Measurements from ENCODE around the gene DNM1. TPM values are rescaled to one million over a fixed set of nuclear protein-coding genes. Genes with fewer than 3 reads are reported as not detected.

Gene DNM1
- total RNA-seq, 2 experiments from 2014 or later: 0.35 to 1.8 TPM

DNA sequence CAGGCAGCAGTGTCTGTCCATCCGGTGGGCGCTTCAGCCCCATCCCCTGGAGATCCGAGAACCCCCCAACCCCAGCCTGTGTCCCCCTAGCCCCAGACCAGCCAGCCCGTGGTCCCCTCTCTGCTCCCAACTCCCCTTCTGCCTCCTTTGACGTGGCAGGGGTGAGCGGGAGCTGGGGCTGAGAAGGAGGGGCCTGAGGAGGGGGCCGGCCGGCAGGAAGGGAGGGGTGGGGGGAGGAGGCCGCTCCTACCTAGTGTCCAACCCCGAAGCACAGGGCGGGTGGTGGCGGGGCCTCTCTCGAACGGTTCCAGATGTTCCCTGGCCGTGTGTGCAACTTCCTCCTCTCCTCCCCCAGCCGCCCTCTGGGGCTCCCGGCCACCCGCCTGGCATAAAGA is 41.7 kb downstream of the DNM1 start:
- CTCF ChIA-PET (ENCODE audit: unreplicated experiment): interaction anchor here (0.7 kb wide), 1 partner anchor 50 kb away, joined by 12 read pairs; no protein-coding TSS in a partner anchor
- H3K4me1 ChIP-seq (ENCODE audit: insufficient read depth, low read length, poor library complexity, severe bottlenecking): peaks cover 19% of the 10 kb centered on the region
- intact Hi-C loops (cut with micrococcal nuclease; ENCODE audit: unreplicated experiment): no loop called here
- H3K9me3 ChIP-seq (ENCODE audit: low read length): no peaks in the 10 kb centered on the region
- no peaks in the 10 kb centered on the region for H3K79me2 ChIP-seq (ENCODE audit: insufficient read depth, low read depth, low read length)
- no peak for TF ChIP-seq EZH2phosphoT487 (IDR thresholded peaks at IDR 0.05; ENCODE audit: borderline replicate concordance, low read depth, low read length)
- TF ChIP-seq, protein P1, sequence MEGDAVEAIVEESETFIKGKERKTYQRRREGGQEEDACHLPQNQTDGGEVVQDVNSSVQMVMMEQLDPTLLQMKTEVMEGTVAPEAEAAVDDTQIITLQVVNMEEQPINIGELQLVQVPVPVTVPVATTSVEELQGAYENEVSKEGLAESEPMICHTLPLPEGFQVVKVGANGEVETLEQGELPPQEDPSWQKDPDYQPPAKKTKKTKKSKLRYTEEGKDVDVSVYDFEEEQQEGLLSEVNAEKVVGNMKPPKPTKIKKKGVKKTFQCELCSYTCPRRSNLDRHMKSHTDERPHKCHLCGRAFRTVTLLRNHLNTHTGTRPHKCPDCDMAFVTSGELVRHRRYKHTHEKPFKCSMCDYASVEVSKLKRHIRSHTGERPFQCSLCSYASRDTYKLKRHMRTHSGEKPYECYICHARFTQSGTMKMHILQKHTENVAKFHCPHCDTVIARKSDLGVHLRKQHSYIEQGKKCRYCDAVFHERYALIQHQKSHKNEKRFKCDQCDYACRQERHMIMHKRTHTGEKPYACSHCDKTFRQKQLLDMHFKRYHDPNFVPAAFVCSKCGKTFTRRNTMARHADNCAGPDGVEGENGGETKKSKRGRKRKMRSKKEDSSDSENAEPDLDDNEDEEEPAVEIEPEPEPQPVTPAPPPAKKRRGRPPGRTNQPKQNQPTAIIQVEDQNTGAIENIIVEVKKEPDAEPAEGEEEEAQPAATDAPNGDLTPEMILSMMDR (conservative IDR thresholded peaks at IDR 0.05; ENCODE audit: low read length): no peak
- no peaks in the 10 kb centered on the region for H3K9me2 ChIP-seq (ENCODE audit: insufficient read depth, low read length)
- BruUV-seq (replicated peaks): no TSS peak
- H2AFZ ChIP-seq (ENCODE audit: low read length): no peak overlapping the region
- no peak overlapping the region for H3K27ac ChIP-seq (ENCODE audit: low read depth, low read length, poor library complexity, severe bottlenecking)
- no peaks in the 10 kb centered on the region for H3K36me3 ChIP-seq (ENCODE audit: insufficient read depth, low read length)
- H3K4me3 ChIP-seq (ENCODE audit: low read depth, low read length, poor library complexity, severe bottlenecking): no peak overlapping the region
- peak overlapping the region; percentile 20; the same call in 1 of the 2 replicates for H3K4me2 ChIP-seq (ENCODE audit: low read length)
- POLR2A ChIA-PET: interaction anchor here (0.7 kb wide), 1 partner anchor 43 kb away, joined by 3 read pairs; no protein-coding TSS in a partner anchor
- DNase-seq (ENCODE audit: low spot score): peak; percentile 65
- H4K20me1 ChIP-seq (ENCODE audit: insufficient read depth, low read length): no peaks in the 10 kb centered on the region

DNA sequence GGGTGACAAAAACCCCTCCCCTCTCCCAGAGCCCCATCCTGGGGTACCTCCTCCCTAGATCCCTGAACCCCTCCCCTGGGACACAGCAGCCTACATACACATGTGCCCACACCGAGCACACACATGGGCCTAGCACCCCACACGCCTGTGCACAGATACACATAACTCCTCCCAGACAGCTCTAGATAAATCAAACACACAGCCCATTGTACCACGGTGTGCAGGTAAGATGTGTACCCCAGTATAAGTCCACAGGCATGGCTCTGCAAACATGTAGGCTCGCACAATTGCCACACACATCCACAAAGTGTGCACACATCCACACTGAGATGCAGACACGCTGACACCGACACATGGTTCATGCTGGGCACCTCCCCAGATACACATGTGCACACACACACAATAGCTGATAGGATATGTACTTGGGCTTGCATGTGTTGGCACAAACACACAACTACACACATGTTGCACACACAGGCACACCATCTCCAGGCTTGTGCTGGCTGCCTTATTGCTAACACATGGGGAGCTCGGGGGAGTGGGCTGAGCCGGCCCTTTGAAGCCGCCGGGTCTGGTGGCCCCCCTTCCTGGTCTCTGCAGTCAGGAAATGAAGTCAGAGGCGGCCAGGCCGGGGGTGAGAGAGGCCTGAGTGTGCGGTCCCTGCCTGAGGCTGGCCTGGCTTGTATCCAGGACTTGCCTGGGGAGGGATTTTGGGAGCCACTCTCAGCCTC is 42.4 kb downstream of the DNM1 start:
- no peaks in the 10 kb centered on the region for H3K79me2 ChIP-seq (ENCODE audit: insufficient read depth, low read depth, low read length)
- ChIA-PET CTCF (ENCODE audit: unreplicated experiment) (interaction anchor here (0.6 to 0.7 kb wide), 2 partner anchors 24 to 49 kb away, joined by 4 to 12 read pairs; no protein-coding TSS in a partner anchor), POLR2A (interaction anchor here (0.7 kb wide), 1 partner anchor 44 kb away, joined by 3 read pairs; no protein-coding TSS in a partner anchor)
- DNase-seq (ENCODE audit: low spot score): no peak
- peaks cover 22% of the 10 kb centered on the region for H3K4me1 ChIP-seq (ENCODE audit: insufficient read depth, low read length, poor library complexity, severe bottlenecking)
- no peak overlapping the region for H3K4me3 ChIP-seq (ENCODE audit: low read depth, low read length, poor library complexity, severe bottlenecking)
- H4K20me1 ChIP-seq (ENCODE audit: insufficient read depth, low read length): no peaks in the 10 kb centered on the region
- H2AFZ ChIP-seq (ENCODE audit: low read length): peak overlapping the region; percentile 3; the same call in 1 of the 2 replicates
- intact Hi-C loops (cut with micrococcal nuclease; ENCODE audit: unreplicated experiment): no loop called here
- TF ChIP-seq EZH2phosphoT487 (IDR thresholded peaks at IDR 0.05; ENCODE audit: borderline replicate concordance, low read depth, low read length): no peak
- TF ChIP-seq, protein P1 (conservative IDR thresholded peaks at IDR 0.05; ENCODE audit: low read length): no peak
- no peak overlapping the region for H3K4me2 ChIP-seq (ENCODE audit: low read length)
- H3K9me2 ChIP-seq (ENCODE audit: insufficient read depth, low read length): no peaks in the 10 kb centered on the region
- no peak overlapping the region for H3K27ac ChIP-seq (ENCODE audit: low read depth, low read length, poor library complexity, severe bottlenecking)
- no peaks in the 10 kb centered on the region for H3K36me3 ChIP-seq (ENCODE audit: insufficient read depth, low read length)
- BruUV-seq (replicated peaks): no TSS peak
- H3K9me3 ChIP-seq (ENCODE audit: low read length): no peaks in the 10 kb centered on the region

DNA sequence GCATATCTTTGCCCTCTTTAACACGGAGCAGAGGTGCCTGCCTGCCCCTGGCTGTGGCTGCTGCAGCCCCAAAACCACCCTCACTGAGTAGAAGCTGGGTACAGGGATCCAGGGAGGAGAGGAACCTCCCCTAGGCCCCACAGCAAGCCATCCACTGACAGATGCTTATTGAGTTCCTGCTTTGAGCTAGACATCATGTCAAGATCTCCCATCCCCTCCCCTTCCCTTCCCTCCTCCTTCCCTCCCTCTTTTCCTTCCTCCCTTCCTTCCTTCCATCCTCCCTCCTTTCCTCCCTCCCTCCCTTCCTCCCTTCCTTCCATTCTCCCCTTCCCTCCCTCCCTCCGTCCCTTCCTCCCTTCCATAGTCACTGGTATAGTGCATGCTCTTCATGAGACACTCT is 43.3 kb downstream of the DNM1 start:
- no TSS peak for BruUV-seq (replicated peaks)
- DNase-seq (ENCODE audit: low spot score): no peak
- Histone ChIP-seq H3K4me1 (ENCODE audit: insufficient read depth, low read length, poor library complexity, severe bottlenecking) (peaks cover 25% of the 10 kb centered on the region), H3K9me2 (ENCODE audit: insufficient read depth, low read length) (no peaks in the 10 kb centered on the region), H3K9me3 (ENCODE audit: low read length) (no peaks in the 10 kb centered on the region), H3K79me2 (ENCODE audit: insufficient read depth, low read depth, low read length) (no peaks in the 10 kb centered on the region), H2AFZ (ENCODE audit: low read length) (no peak overlapping the region), H3K36me3 (ENCODE audit: insufficient read depth, low read length) (no peaks in the 10 kb centered on the region), H3K4me2 (ENCODE audit: low read length) (no peak overlapping the region), H3K4me3 (ENCODE audit: low read depth, low read length, poor library complexity, severe bottlenecking) (no peak overlapping the region), H4K20me1 (ENCODE audit: insufficient read depth, low read length) (no peaks in the 10 kb centered on the region), H3K27ac (ENCODE audit: low read depth, low read length, poor library complexity, severe bottlenecking) (no peak overlapping the region)
- CTCF ChIA-PET (ENCODE audit: unreplicated experiment): interaction anchor here (0.6 kb wide), 2 partner anchors 25 to 70 kb away, joined by 3 to 4 read pairs; no protein-coding TSS in a partner anchor
- POLR2A ChIA-PET: no interaction called here
- intact Hi-C loops (cut with micrococcal nuclease; ENCODE audit: unreplicated experiment): no loop called here
- no peak for TF ChIP-seq EZH2phosphoT487 (IDR thresholded peaks at IDR 0.05; ENCODE audit: borderline replicate concordance, low read depth, low read length)
- TF ChIP-seq, protein P1 (conservative IDR thresholded peaks at IDR 0.05; ENCODE audit: low read length): no peak
